Measurements from ENCODE around the gene VPS39. TPM values are rescaled to one million over a fixed set of nuclear protein-coding genes. Genes with fewer than 3 reads are reported as not detected.

The VPS39 gene
- total and polyA plus RNA-seq, 3 donors from 2014 or later = 71.8 to 135 (median 120) TPM

- DNase-seq = no peak
- Histone ChIP-seq H3K9me3 (no peaks in the 10 kb centered on the region), H3K4me3 (no peak overlapping the region), H3K27ac (no peak overlapping the region), H3K4me1 (peaks cover 8% of the 10 kb centered on the region), H3K27me3 (no peaks in the 10 kb centered on the region), H3K36me3 (ENCODE audit: low read depth, missing control alignments) (no peaks in the 10 kb centered on the region)
- no peak for TF ChIP-seq POLR2A (IDR thresholded peaks at IDR 0.05)
- TF ChIP-seq CTCF (IDR thresholded peaks at IDR 0.05) = no peak
- intact Hi-C loops (cut with DNase I; ENCODE audit: low total_unique reads) = no loop called here
- 55 to 73% methylated on average over 2 of the region's 2 CpGs for WGBS, 2 donors
Measured at GRCh38 chr15:42202653-42203052, 5.5 kb downstream of the VPS39 start.

GRCh38 chr15:42201801-42202200, 6.3 kb downstream of the VPS39 start:
- H3K4me3 ChIP-seq = no peak overlapping the region
- no peak overlapping the region for H3K27ac ChIP-seq
- no peaks in the 10 kb centered on the region for H3K36me3 ChIP-seq (ENCODE audit: low read depth, missing control alignments)
- no peak for DNase-seq
- H3K4me1 ChIP-seq = peaks cover 1% of the 10 kb centered on the region
- intact Hi-C loops (cut with DNase I; ENCODE audit: low total_unique reads) = no loop called here
- H3K27me3 ChIP-seq = no peaks in the 10 kb centered on the region
- no peaks in the 10 kb centered on the region for H3K9me3 ChIP-seq
- WGBS, 2 donors = 90 to 94% methylated on average over 1 of the region's 1 CpG
- TF ChIP-seq POLR2A (IDR thresholded peaks at IDR 0.05) = no peak
- no peak for TF ChIP-seq CTCF (IDR thresholded peaks at IDR 0.05)

GRCh38 chr15:42199126-42199525, 9.0 kb downstream of the VPS39 start:
- DNase-seq = no peak
- no peak overlapping the region for H3K27ac ChIP-seq
- H3K27me3 ChIP-seq = no peaks in the 10 kb centered on the region
- no peak for TF ChIP-seq CTCF (IDR thresholded peaks at IDR 0.05)
- no peaks in the 10 kb centered on the region for H3K4me1 ChIP-seq
- intact Hi-C loops (cut with DNase I; ENCODE audit: low total_unique reads) = no loop called here
- H3K9me3 ChIP-seq = no peaks in the 10 kb centered on the region
- 88 to 94% methylated on average over 5 of the region's 5 CpGs for WGBS, 2 donors
- no peak overlapping the region for H3K4me3 ChIP-seq
- no peaks in the 10 kb centered on the region for H3K36me3 ChIP-seq (ENCODE audit: low read depth, missing control alignments)

GRCh38 chr15:42198516-42198915, 9.6 kb downstream of the VPS39 start:
- H3K4me1 ChIP-seq = no peaks in the 10 kb centered on the region
- no peak overlapping the region for H3K4me3 ChIP-seq
- H3K27me3 ChIP-seq = no peaks in the 10 kb centered on the region
- intact Hi-C loops (cut with DNase I; ENCODE audit: low total_unique reads) = no loop called here
- WGBS, 2 donors = 94 to 100% methylated on average over 1 of the region's 1 CpG
- H3K36me3 ChIP-seq (ENCODE audit: low read depth, missing control alignments) = no peaks in the 10 kb centered on the region
- H3K27ac ChIP-seq = no peak overlapping the region
- DNase-seq = no peak
- no peaks in the 10 kb centered on the region for H3K9me3 ChIP-seq
- TF ChIP-seq POLR2A (IDR thresholded peaks at IDR 0.05) (no peak), CTCF (IDR thresholded peaks at IDR 0.05) (no peak)

- WGBS, 2 donors = 95 to 96% methylated on average over 5 of the region's 5 CpGs
- H3K9me3 ChIP-seq = no peaks in the 10 kb centered on the region
- no peaks in the 10 kb centered on the region for H3K36me3 ChIP-seq (ENCODE audit: low read depth, missing control alignments)
- no peaks in the 10 kb centered on the region for H3K27me3 ChIP-seq
- TF ChIP-seq CTCF (IDR thresholded peaks at IDR 0.05) = no peak
- H3K4me3 ChIP-seq = no peak overlapping the region
- intact Hi-C loops (cut with DNase I; ENCODE audit: low total_unique reads) = no loop called here
- DNase-seq = no peak
- H3K4me1 ChIP-seq = peaks cover 6% of the 10 kb centered on the region
- H3K27ac ChIP-seq = no peak overlapping the region
Measured at GRCh38 chr15:42194513-42194912, 13.6 kb downstream of the VPS39 start.

Measured in testis (tissue), 3 donors.